H1 (cell line): Measurements from ENCODE around the gene COL25A1. TPM values are rescaled to one million over a fixed set of nuclear protein-coding genes. Genes with fewer than 3 reads are reported as not detected.

Source experiments
- CTCF ChIA-PET: fragments of 300-600 bp; sonication (Branson Sonifier 250); formaldehyde crosslinking; loops from one replicate; lab custom pipeline; 2021; ENCODE audit not compliant: partially characterized antibody; lab: Charles Lee
- POLR2A ChIA-PET: fragments of 300-600 bp; sonication (Branson Sonifier 250); formaldehyde crosslinking; loops from one replicate; lab custom pipeline; 2021; ENCODE audit warnings: inconsistent platforms; ENCODE audit not compliant: partially characterized antibody; lab: Charles Lee
- DNase-seq, 2 experiments: peaks; one replicate each; pipeline versions ENCODE4 v3.0.0 to v3.0.0-alpha.2; 2010 to 2022; ENCODE audit warnings: low spot score in 2 of 2, low read depth in 1 of 2, mixed read lengths in 1 of 2
- FAIRE-seq: peaks from 2 replicates; lab custom pipeline; 2011; peaks lifted over from hg19 to GRCh38; lab: Jason Lieb, UNC
- H2AFZ ChIP-seq: 2 replicates; pipeline ENCODE4 v1.8.1; 2012; ENCODE audit warnings: low read length, inconsistent platforms
- H2AK5ac ChIP-seq: 2 replicates; pipeline ENCODE4 v1.6.1; 2013; ENCODE audit warnings: low read depth, low read length
- H2BK120ac ChIP-seq: replicated peaks from 2 replicates; pipeline ENCODE3; 2013; ENCODE audit warnings: low read depth, low read length, inconsistent platforms
- H2BK12ac ChIP-seq: 2 replicates; pipeline ENCODE4 v1.6.1; 2013; ENCODE audit warnings: low read depth, low read length
- H2BK15ac ChIP-seq: 2 replicates; pipeline ENCODE4 v1.6.1; 2013; ENCODE audit warnings: low read length
- H2BK20ac ChIP-seq: 2 replicates; pipeline ENCODE4 v1.6.1; 2013; ENCODE audit warnings: low read length
- H2BK5ac ChIP-seq: 2 replicates; pipeline ENCODE4 v1.6.1; 2013; ENCODE audit warnings: low read depth, low read length
- H3K14ac ChIP-seq: 2 replicates; pipeline ENCODE4 v1.6.1; 2013; ENCODE audit warnings: inconsistent platforms; ENCODE audit not compliant: insufficient read length
- H3K18ac ChIP-seq: 2 replicates; pipeline ENCODE4 v1.6.1; 2013; ENCODE audit warnings: low read length; ENCODE audit errors: extremely low read depth
- H3K23ac ChIP-seq: 2 replicates; pipeline ENCODE4 v1.6.1; 2013; ENCODE audit warnings: inconsistent platforms; ENCODE audit not compliant: insufficient read length
- H3K23me2 ChIP-seq: 2 replicates; pipeline ENCODE4 v1.6.1; 2013; ENCODE audit warnings: low read depth, low read length
- H3K27ac ChIP-seq: 2 replicates; pipeline ENCODE4 v1.6.1; 2011; ENCODE audit warnings: low read depth, low read length, inconsistent platforms
- H3K27me3 ChIP-seq, 4 experiments: replicated peaks in 1 of 4; 1 replicate in 1 of 4; 2 replicates in 3 of 4; pipeline versions ENCODE4 v1.6.1 to v1.8.1; 2011 to 2013; ENCODE audit warnings: low read length in 3 of 4, mild to moderate bottlenecking in 3 of 4, inconsistent platforms in 2 of 4, mixed read lengths in 2 of 4, moderate library complexity in 1 of 4; ENCODE audit not compliant: control insufficient read depth in 3 of 4, insufficient read depth in 3 of 4; ENCODE audit errors: extremely low read depth in 1 of 4
- H3K36me3 ChIP-seq, 4 experiments: 2 replicates each; pipeline versions ENCODE4 v1.6.1 to v1.8.1; 2011 to 2013; ENCODE audit warnings: mild to moderate bottlenecking in 4 of 4, low read length in 3 of 4, moderate library complexity in 2 of 4, control low read depth in 1 of 4, inconsistent platforms in 1 of 4; ENCODE audit not compliant: insufficient read depth in 4 of 4, control insufficient read depth in 2 of 4
- H3K4ac ChIP-seq: replicated peaks from 2 replicates; pipeline ENCODE3; 2013; ENCODE audit warnings: low read length, low read depth, mixed read lengths, inconsistent platforms; ENCODE audit not compliant: insufficient read length
- H3K4me1 ChIP-seq, 4 experiments: replicated peaks in 1 of 4; 1 replicate in 1 of 4; 2 replicates in 3 of 4; pipeline versions ENCODE4 v1.6.1 to v1.8.1; 2011 to 2013; ENCODE audit warnings: low read length in 3 of 4, inconsistent platforms in 2 of 4, mixed read lengths in 1 of 4; ENCODE audit not compliant: insufficient read depth in 4 of 4, control insufficient read depth in 3 of 4
- H3K4me2 ChIP-seq, 2 experiments: 2 replicates each; pipeline versions ENCODE4 v1.6.1 to v1.8.1; 2011 to 2013; ENCODE audit warnings: low read depth in 2 of 2, low read length in 2 of 2, control low read depth in 1 of 2, inconsistent platforms in 1 of 2, mild to moderate bottlenecking in 1 of 2; ENCODE audit not compliant: insufficient read depth in 1 of 2
- H3K4me3 ChIP-seq, 4 experiments: fragments of 200-600, 300-600 bp in 1 of 4; sonication (generic), shearing (Covaris generic), sonication (Bioruptor Twin) in 1 of 4; 2 replicates each; pipeline versions ENCODE4 v1.5.1 to v1.8.1; 2011 to 2016; ENCODE audit warnings: low read length in 4 of 4, low read depth in 3 of 4, control low read depth in 2 of 4, inconsistent platforms in 2 of 4, mild to moderate bottlenecking in 2 of 4, mixed read lengths in 1 of 4, moderate library complexity in 1 of 4; ENCODE audit not compliant: insufficient read depth in 2 of 4; ENCODE audit errors: extremely low read depth in 1 of 4
- H3K56ac ChIP-seq: replicated peaks from 2 replicates; pipeline ENCODE3; 2013; ENCODE audit warnings: low read depth, mild to moderate bottlenecking, mixed read lengths, low read length, inconsistent platforms; ENCODE audit not compliant: insufficient read length
- H3K79me1 ChIP-seq: 2 replicates; pipeline ENCODE4 v1.6.1; 2013; ENCODE audit warnings: low read depth, low read length, control low read depth
- H3K79me2 ChIP-seq, 2 experiments: 2 replicates each; pipeline versions ENCODE4 v1.6.1 to v1.8.1; 2012 to 2013; ENCODE audit warnings: low read length in 2 of 2, mild to moderate bottlenecking in 2 of 2, inconsistent platforms in 1 of 2; ENCODE audit not compliant: insufficient read depth in 2 of 2, control insufficient read depth in 1 of 2
- H3K9ac ChIP-seq, 4 experiments: replicated peaks in 1 of 4; 1 replicate in 1 of 4; 2 replicates in 3 of 4; pipeline versions ENCODE4 v1.6.1 to v1.8.1; 2011 to 2013; ENCODE audit warnings: low read depth in 3 of 4, low read length in 3 of 4, control low read depth in 2 of 4, mild to moderate bottlenecking in 2 of 4, moderate library complexity in 2 of 4, inconsistent platforms in 1 of 4; ENCODE audit errors: extremely low read depth in 1 of 4
- H3K9me3 ChIP-seq, 2 experiments: 2 replicates each; pipeline versions ENCODE4 v1.6.1 to v1.8.1; 2012 to 2013; ENCODE audit warnings: mild to moderate bottlenecking in 2 of 2, moderate library complexity in 2 of 2, control low read depth in 1 of 2, inconsistent platforms in 1 of 2, low read depth in 1 of 2, low read length in 1 of 2, mixed read lengths in 1 of 2; ENCODE audit not compliant: insufficient read depth in 2 of 2
- H4K20me1 ChIP-seq, 2 experiments: replicated peaks in 1 of 2; 2 replicates each; pipeline versions ENCODE3 to v1.8.1; 2011 to 2013; ENCODE audit warnings: inconsistent platforms in 2 of 2, low read length in 2 of 2, mild to moderate bottlenecking in 1 of 2; ENCODE audit not compliant: insufficient read depth in 2 of 2, control insufficient read depth in 1 of 2
- H4K5ac ChIP-seq: 2 replicates; pipeline ENCODE4 v1.6.1; 2013; ENCODE audit warnings: low read length, low read depth, mixed read lengths, inconsistent platforms; ENCODE audit not compliant: insufficient read length
- H4K8ac ChIP-seq: 2 replicates; pipeline ENCODE4 v1.8.0; 2013; ENCODE audit warnings: mild to moderate bottlenecking, moderate library complexity, low read length, inconsistent platforms; ENCODE audit not compliant: insufficient read depth; ENCODE audit errors: extremely low read depth
- H4K91ac ChIP-seq: replicated peaks from 2 replicates; pipeline ENCODE3; 2013; ENCODE audit warnings: low read length, mixed read lengths, inconsistent platforms; ENCODE audit not compliant: insufficient read length
- CHD1 ChIP-seq: IDR thresholded peaks from 2 replicates; pipeline ENCODE4 v1.6.1; 2012; ENCODE audit warnings: low read depth, low read length, improper control_type of control experiment
- RBBP5 ChIP-seq: IDR thresholded peaks from 2 replicates; pipeline ENCODE4 v1.7.1; 2012; ENCODE audit warnings: low read depth, mild to moderate bottlenecking, inconsistent platforms, low read length, moderate library complexity, borderline replicate concordance
- RNF2 ChIP-seq: fragments of 200-900, 300-1000 bp; sonication (generic); IDR thresholded peaks from 2 replicates; pipeline ENCODE4 v1.7.1; 2016; ENCODE audit warnings: borderline replicate concordance, low read depth, mild to moderate bottlenecking, antibody characterized with exemption, low read length; ENCODE audit not compliant: poor library complexity, severe bottlenecking; ENCODE audit errors: missing control alignments
- WGBS, 2 experiments: shearing (Covaris generic) in 1 of 2; methylation state at CpG; one replicate each; pipeline versions ENCODE4 v1.1.6 to v1.1.7; 2013 to 2015; ENCODE audit warnings: low lambda C conversion rate in 2 of 2, mixed read lengths in 2 of 2, inconsistent platforms in 1 of 2, low coverage in 1 of 2, missing lambda C conversion rate in 1 of 2; ENCODE audit not compliant: insufficient replicate concordance in 2 of 2, insufficient coverage in 1 of 2, insufficient read length in 1 of 2; ENCODE audit errors: extremely low coverage in 1 of 2, missing lambda C conversion rate in 1 of 2; 5-methylcytosine and 5-hydroxymethylcytosine counted together
- polyA plus RNA-seq, 7 experiments: library from polyadenylated mRNA; depleted of rRNA in 3 of 7; stranded (reverse) in 5 of 7; unstranded in 2 of 7; fragments of >200 nt in 5 of 7; fragments of 200-250 nt in 2 of 7; gene quantifications; 1 replicate in 5 of 7; 2 replicates in 1 of 7; 4 replicates in 1 of 7; pipeline versions ENCODE4 v1.2.1 to v1.2.3, GENCODE V29; 2011 to 2013; ENCODE audit warnings: missing spikeins in 2 of 7, mixed read lengths in 2 of 7
- total RNA-seq: library from RNA; stranded (reverse); fragmentation: NEBNext Ultra II Directional; extraction: Animal tissue kit (Norgen Biotek cat#: 25700); gene quantifications from 2 replicates; pipeline ENCODE4 v1.2.1, GENCODE V29; 2021

The COL25A1 gene
- total and polyA plus RNA-seq, 2 of the 8 experiments (the other 6 are each of a cell fraction or from before 2014, with no cell fraction given): 1.1 to 8.3 TPM

DNA sequence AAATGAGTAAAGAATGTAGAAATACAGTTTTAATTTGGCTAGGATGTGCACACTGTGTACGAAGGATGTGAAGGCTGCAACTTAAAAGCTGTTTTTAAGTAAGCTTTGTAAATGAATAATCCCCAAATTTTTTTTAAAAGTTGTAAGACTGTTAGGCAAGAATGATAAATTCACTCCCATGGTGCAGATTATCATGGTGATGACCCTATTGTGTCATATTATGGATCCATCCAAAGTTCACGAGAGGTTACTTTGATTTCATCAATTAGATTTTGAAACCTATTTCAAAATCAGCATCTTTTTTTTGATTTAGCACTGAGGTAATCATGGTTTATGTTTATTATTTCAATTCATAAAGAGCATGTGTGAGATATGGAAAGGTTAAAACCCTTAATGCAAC lies 476.7 kb downstream of the COL25A1 start:
- POLR2A ChIA-PET: interaction anchor here (1.0 kb wide), 1 partner anchor 477 kb away, joined by 3 read pairs; no protein-coding TSS in a partner anchor
- no peak for FAIRE-seq

More for the DNA sequence above, 476.7 kb downstream of the COL25A1 start:
- no peak overlapping the region for H2BK12ac ChIP-seq
- CTCF ChIA-PET: interaction anchor here (2.3 kb wide), 1 partner anchor 468 kb away, joined by 4 read pairs; no protein-coding TSS in a partner anchor
- H4K5ac ChIP-seq: no peak overlapping the region
- no peak overlapping the region for H3K14ac ChIP-seq
- no peak overlapping the region for H3K4me2 ChIP-seq
- H2BK15ac ChIP-seq: no peak overlapping the region
- H3K18ac ChIP-seq: no peak overlapping the region
- no peaks in the 10 kb centered on the region for H3K23me2 ChIP-seq
- no peak overlapping the region for H3K4ac ChIP-seq
- H3K79me2 ChIP-seq: no peaks in the 10 kb centered on the region
- 88% methylated on average over 2 of the region's 2 CpGs; no CpG with 5 or more reads in 1 of the 2 experiments for WGBS, 2 experiments
- no peak overlapping the region for H3K56ac ChIP-seq
- TF ChIP-seq RBBP5 (no peak), RNF2 (no peak), CHD1 (no peak)
- TF ChIP-seq, all 59 proteins: peak for 0
- DNase-seq: no peak
- Histone ChIP-seq H2BK5ac (no peak overlapping the region), H4K8ac (no peak overlapping the region), H3K27me3 (no peaks in the 10 kb centered on the region), H2BK120ac (no peak overlapping the region), H3K9ac (no peak overlapping the region), H3K79me1 (no peaks in the 10 kb centered on the region), H3K27ac (no peak overlapping the region), H2AFZ (no peak overlapping the region), H2BK20ac (no peak overlapping the region), H3K23ac (no peak overlapping the region), H4K20me1 (no peaks in the 10 kb centered on the region), H3K36me3 (no peaks in the 10 kb centered on the region), H3K4me3 (no peak overlapping the region), H4K91ac (no peak overlapping the region), H2AK5ac (no peak overlapping the region), H3K9me3 (no peaks in the 10 kb centered on the region), H3K4me1 (no peaks in the 10 kb centered on the region)
